ENCODE data around the gene CDH10. TPM values are rescaled to one million over a fixed set of nuclear protein-coding genes. Genes with fewer than 3 reads are reported as not detected.

Gene CDH10
- total RNA-seq, 1 donor from 2014 or later: 1.1 TPM

DNA sequence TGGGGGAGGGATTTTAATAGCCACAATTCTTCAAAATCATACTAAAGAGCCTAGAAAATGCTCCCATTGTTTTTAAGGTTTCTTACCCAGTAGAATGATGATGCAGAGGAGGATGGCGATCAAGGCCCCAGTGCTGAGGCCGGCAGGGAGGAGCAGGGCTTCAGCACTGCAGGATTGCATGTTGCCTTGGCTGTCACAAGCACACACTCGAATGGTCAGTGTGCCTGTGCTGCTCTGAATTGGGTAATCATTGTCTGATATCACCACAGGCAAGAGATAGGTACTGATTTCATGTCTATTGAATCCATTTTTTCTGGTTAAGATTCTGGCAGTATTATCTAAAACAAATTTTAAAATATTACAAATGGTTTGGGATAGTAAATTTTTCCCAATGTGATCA is 153.3 kb downstream of the CDH10 start:
- no peak for DNase-seq (ENCODE audit: extremely low read depth, low read depth, low spot score)

DNA sequence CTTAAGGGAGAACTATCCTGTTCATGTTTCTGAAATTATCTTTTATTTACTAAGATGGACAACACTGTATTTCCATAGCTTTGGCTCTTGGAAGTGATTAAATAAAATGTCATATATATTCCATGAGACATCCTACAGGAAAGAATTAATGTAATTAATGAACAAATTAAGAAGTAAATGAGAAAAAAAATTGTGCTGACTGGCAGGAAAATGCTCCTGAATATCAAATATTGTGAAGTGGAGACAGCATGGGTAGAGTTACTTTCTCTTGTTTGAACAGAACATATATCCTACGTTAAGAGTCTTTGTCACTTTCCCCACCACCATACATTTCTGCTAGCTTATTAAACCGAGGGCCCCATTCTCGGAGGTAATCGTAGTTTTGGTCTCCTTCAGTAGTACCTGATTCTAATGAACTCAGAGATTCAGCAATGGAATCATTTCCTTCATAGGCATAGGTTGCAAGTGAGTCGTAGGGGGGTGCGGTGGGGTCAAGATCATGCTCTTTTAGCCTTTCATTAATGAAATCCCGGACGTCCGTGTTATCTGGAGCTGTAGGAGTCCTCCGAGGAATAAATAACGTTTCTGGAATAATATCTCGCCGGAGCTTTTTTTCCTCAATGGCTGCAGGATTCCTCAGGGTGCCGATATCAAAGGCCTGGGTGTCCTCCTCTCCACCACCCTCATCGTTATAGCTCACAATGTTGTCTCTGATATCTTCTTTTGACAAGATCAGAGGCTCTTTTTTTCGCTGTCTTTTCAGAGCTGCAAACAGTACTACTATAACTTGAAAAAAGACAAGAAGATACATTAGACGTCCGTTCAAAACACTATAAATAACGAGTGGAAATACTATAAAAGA is 157.2 kb downstream of the CDH10 start:
- no peak for DNase-seq (ENCODE audit: extremely low read depth, low read depth, low spot score)

DNA sequence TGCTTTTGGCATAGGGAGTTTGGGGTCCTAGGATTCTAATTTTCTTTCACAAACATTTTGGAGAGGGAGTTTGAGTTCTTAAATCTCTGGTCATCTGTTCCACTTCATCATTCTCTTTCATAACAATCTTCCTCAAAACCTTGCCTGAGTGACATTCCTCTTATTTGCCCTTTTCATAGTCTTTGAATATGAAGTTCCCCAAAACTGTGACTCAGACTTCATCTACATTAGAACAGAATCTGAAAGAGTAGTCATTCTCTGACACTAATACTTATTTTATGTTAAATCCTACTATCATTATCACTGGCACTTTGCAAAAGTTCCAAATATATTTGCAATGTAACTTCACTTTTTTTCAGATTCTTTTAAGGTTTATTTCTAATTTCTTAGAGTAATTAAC is 163.8 kb downstream of the CDH10 start:
- DNase-seq (ENCODE audit: extremely low read depth, low read depth, low spot score): no peak

DNA sequence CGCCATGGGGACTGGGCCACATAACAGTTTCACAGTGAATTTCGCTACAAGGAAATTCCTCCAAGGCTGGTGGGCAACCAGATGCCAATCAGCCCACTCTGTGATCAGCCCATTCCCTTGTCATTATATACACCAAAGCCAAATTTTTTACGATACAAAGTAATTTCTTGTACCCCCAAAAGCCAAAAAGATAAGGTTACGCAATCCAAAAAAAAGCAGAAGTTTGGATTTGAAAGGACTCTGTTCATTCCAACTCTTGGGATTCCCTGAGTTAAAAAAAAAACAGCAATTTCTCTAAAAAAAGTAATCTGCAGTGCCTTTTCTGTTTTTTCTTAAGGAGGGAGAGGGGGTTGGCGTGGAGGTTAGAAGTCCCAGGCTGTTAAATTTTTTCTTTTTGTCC is 166.8 kb downstream of the CDH10 start:
- no peak for DNase-seq (ENCODE audit: extremely low read depth, low read depth, low spot score)

DNA sequence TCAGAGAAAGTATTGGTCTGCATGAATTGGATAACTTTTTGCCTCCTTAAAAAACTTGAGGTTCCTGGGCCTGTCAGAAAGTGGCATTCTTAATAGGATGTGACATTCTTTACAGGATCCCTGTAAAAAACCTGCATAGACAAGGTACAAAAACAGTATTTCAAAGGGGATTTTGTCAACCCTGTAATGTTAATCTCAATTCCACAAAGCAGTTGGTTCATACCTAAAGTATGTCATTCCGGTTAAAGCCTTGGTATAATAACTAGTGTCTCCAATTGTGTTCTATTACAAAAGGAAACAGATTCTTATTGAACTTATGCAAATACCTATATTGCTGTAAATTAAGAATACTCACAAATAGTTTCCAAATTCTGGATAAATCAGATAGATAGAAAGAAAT is 169.7 kb downstream of the CDH10 start:
- DNase-seq (ENCODE audit: extremely low read depth, low read depth, low spot score): no peak

DNA sequence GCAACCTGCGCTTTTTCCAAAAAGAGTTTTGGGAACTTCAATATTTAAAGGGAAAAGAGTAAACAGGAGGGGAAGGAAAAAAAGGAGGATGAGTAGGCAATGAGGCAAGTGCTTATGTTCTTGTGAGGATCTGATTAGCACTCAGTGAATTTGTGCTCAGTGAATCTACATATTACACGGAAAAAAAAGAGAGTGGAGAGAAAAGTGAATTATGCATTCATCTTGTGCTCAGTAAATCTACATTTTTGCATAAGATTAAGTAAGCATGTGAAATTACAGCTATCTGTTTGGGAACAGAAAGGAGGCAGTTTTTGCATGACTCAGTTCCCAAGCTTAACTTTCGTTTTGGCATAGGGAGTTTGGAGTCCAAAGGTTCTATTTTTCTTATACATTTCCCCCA is 170.1 kb downstream of the CDH10 start:
- no peak for DNase-seq (ENCODE audit: extremely low read depth, low read depth, low spot score)

DNA sequence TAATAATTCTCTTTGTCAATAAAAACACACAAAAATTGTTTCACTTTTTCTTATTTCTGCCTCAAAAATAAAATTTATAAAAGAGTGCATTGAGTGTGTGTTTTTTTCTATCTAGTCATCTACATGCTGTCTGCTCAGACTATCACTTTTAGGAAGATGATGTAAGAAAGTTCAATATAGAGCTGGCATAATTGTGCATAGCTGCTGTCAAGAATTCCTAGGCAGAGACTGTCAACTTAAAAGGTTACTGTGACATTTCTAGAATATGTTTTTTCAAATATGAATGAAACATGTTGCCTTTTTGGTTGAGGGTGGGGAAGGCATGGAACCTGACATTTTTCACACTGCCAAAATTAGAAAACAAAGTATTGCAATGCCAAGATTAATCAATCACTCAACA is 172.3 kb downstream of the CDH10 start:
- no peak for DNase-seq (ENCODE audit: extremely low read depth, low read depth, low spot score)

DNA sequence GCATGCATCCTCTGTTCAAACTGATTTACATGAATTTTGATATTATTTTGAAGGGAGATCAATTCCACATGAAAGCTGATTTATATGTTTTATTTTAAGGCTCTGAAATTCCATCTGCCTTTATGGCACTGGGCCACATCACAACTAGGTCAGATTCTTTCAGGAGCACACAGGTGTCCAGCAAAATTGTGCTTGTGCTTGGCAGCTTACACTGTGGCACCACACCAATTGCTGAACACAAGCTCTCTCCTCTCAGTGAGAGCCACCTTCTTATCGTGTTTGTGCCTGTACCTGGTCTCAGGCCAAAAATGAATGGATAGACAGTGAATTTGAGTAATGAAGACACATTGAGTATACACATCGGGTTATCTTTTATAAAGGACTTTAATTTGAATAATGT is 200.4 kb downstream of the CDH10 start:
- DNase-seq (ENCODE audit: extremely low read depth, low read depth, low spot score): no peak

DNA sequence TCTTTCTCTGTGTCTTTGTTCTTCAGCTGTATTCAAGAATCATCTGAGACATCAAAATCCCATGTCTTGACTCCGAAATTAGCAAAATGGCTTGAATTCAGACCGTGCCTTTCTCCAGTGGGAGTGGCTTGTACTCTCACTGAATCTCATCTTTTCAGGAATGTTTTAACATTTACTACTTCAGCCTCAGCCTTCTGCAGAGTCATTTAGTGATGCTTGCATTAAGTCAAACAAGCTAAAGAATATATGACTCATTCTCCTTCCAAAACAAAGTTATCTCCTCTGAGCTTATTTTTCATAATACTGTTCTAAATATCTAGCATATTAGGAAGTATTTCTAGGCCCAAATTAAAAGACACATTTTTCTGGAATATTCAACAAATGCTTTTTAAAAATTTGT is 205.3 kb downstream of the CDH10 start:
- DNase-seq (ENCODE audit: extremely low read depth, low read depth, low spot score): no peak

All from glomerular endothelial cell (primary cell).